ENCODE results near the gene SLC15A1.

GRCh38 chr13:98740131-98740530, 12.3 kb downstream of the SLC15A1 start:
- no peak for TF ChIP-seq CTCF (IDR thresholded peaks at IDR 0.05; ENCODE audit: low read depth, low read length)
- no peak for TF ChIP-seq POLR2A (IDR thresholded peaks at IDR 0.05; ENCODE audit: extremely low read depth, insufficient read length)
- TF ChIP-seq MAX (IDR thresholded peaks at IDR 0.05; ENCODE audit: low read depth, low read length): no peak
